DND-41 (cell line): ENCODE results near the gene SH3TC2.

Experiments
- ATAC-seq: fragments of 200-7000 bp; cut with Tn5 transposase; 3 replicates; pipeline ENCODE4 v1.9.1; 2021; ENCODE audit warnings: low read depth; ENCODE audit not compliant: insufficient read depth
- DNase-seq: peaks from one replicate; pipeline ENCODE4 v3.0.0-alpha.2; 2020
- H2AFZ ChIP-seq: 2 replicates; pipeline ENCODE4 v1.6.0; 2012; ENCODE audit warnings: low read depth, low read length
- H3K27ac ChIP-seq: 2 replicates; pipeline ENCODE4 v1.5.1; 2012; ENCODE audit warnings: low read length, inconsistent platforms
- H3K27me3 ChIP-seq: fragments of 200-600 bp; sonication (generic); 2 replicates; pipeline ENCODE4 v1.6.0; 2012; ENCODE audit warnings: low read length, mild to moderate bottlenecking, inconsistent platforms; ENCODE audit not compliant: insufficient read depth, poor library complexity
- H3K36me3 ChIP-seq: 2 replicates; pipeline ENCODE4 v1.5.1; 2012; ENCODE audit warnings: low read length, inconsistent platforms; ENCODE audit not compliant: insufficient read depth
- H3K4me1 ChIP-seq: 2 replicates; pipeline ENCODE4 v1.5.1; 2012; ENCODE audit warnings: mild to moderate bottlenecking, low read length; ENCODE audit not compliant: insufficient read depth
- H3K4me2 ChIP-seq: 2 replicates; pipeline ENCODE4 v1.6.0; 2012; ENCODE audit warnings: mild to moderate bottlenecking, moderate library complexity, low read length, inconsistent platforms; ENCODE audit not compliant: insufficient read depth
- H3K4me3 ChIP-seq, 2 experiments: fragments of 200-600 bp in 1 of 2; shearing (Covaris generic) in 1 of 2; 2 replicates each; pipeline ENCODE4 v1.5.1; 2012 to 2016; ENCODE audit warnings: inconsistent platforms in 2 of 2, low read length in 2 of 2, mild to moderate bottlenecking in 2 of 2, low read depth in 1 of 2, moderate library complexity in 1 of 2
- H3K79me2 ChIP-seq: 2 replicates; pipeline ENCODE4 v1.6.0; 2012; ENCODE audit warnings: low read length, inconsistent platforms; ENCODE audit not compliant: insufficient read depth
- H3K9ac ChIP-seq: 2 replicates; pipeline ENCODE4 v1.6.0; 2012; ENCODE audit warnings: low read depth, mild to moderate bottlenecking, inconsistent platforms, low read length, moderate library complexity
- H3K9me3 ChIP-seq: 2 replicates; pipeline ENCODE4 v1.5.1; 2012; ENCODE audit warnings: low read length, moderate library complexity, mild to moderate bottlenecking, inconsistent platforms; ENCODE audit not compliant: insufficient read depth, severe bottlenecking
- H4K20me1 ChIP-seq: 2 replicates; pipeline ENCODE4 v1.6.0; 2012; ENCODE audit warnings: low read length; ENCODE audit not compliant: insufficient read depth
- CTCF ChIP-seq: IDR thresholded peaks from 2 replicates; pipeline ENCODE4 v1.5.1; 2012; ENCODE audit warnings: borderline replicate concordance, low read length, moderate library complexity, mild to moderate bottlenecking; ENCODE audit not compliant: poor library complexity, severe bottlenecking; ENCODE audit errors: extremely low read depth
- EZH2 ChIP-seq: IDR thresholded peaks from 3 replicates; pipeline ENCODE4 v1.6.1; 2012; ENCODE audit warnings: borderline replicate concordance, low read depth, mild to moderate bottlenecking, moderate library complexity, low read length, inconsistent platforms; ENCODE audit not compliant: severe bottlenecking

The SH3TC2 gene

DNA sequence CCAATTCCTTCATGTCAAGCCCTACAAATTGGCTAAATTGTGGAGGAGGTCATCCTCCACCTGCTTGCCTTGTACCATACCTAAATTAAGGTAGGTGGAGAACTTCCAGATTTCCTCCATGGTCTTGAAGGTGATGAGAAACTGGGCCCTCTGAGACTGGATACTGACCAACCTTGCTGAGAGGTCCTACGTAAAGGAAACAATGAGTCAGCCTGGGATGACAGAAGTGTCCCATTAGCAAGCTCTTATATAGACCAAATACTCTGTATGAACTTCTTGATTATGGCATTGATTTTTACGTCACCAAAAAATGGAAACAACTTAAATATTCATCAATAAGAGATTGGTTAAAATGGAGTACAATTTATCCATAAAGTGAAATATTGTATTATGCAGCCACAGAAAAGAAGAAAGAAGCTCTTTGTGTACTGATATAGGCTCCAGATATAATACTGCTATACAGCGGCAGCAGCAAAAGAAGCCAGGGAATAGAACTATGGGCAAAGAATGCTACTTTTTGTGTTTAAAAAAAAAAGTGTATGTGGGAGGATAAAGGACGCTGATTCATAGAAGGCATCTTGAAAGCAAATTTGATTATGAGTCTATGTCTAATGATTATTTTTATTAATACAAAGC is 18.3 kb downstream of the SH3TC2 start:
- H3K4me1 ChIP-seq: no peaks in the 10 kb centered on the region
- ATAC-seq: no peak
- no peaks in the 10 kb centered on the region for H3K36me3 ChIP-seq
- no peak for DNase-seq
- TF ChIP-seq EZH2: no peak
- no peak for TF ChIP-seq CTCF
- no peak overlapping the region for H3K9ac ChIP-seq
- no peak overlapping the region for H3K4me2 ChIP-seq
- H3K79me2 ChIP-seq: no peaks in the 10 kb centered on the region
- H3K27ac ChIP-seq: no peak overlapping the region
- no peak overlapping the region for H3K4me3 ChIP-seq
- H3K27me3 ChIP-seq: peaks cover 12% of the 10 kb centered on the region
- H3K9me3 ChIP-seq: no peaks in the 10 kb centered on the region
- H2AFZ ChIP-seq: no peak overlapping the region
- no peaks in the 10 kb centered on the region for H4K20me1 ChIP-seq

GRCh38 chr5:149043641-149044040 is 19.2 kb downstream of the SH3TC2 start:
- no peak overlapping the region for H2AFZ ChIP-seq
- no peaks in the 10 kb centered on the region for H3K79me2 ChIP-seq
- ATAC-seq (no peak), DNase-seq (no peak)
- H3K36me3 ChIP-seq: no peaks in the 10 kb centered on the region
- H3K4me1 ChIP-seq: no peaks in the 10 kb centered on the region
- H3K9me3 ChIP-seq: no peaks in the 10 kb centered on the region
- H3K27ac ChIP-seq: no peak overlapping the region
- no peak overlapping the region for H3K9ac ChIP-seq
- H3K4me3 ChIP-seq: no peak overlapping the region
- no peak overlapping the region for H3K4me2 ChIP-seq
- no peaks in the 10 kb centered on the region for H4K20me1 ChIP-seq
- TF ChIP-seq EZH2 (no peak), CTCF (no peak)
- peaks cover 18% of the 10 kb centered on the region for H3K27me3 ChIP-seq

GRCh38 chr5:149042865-149043264 is 20.0 kb downstream of the SH3TC2 start:
- no peak overlapping the region for H3K27ac ChIP-seq
- no peak overlapping the region for H3K4me2 ChIP-seq
- no peaks in the 10 kb centered on the region for H4K20me1 ChIP-seq
- no peak overlapping the region for H3K9ac ChIP-seq
- H3K9me3 ChIP-seq: no peaks in the 10 kb centered on the region
- DNase-seq (no peak), ATAC-seq (no peak)
- H2AFZ ChIP-seq: no peak overlapping the region
- H3K4me1 ChIP-seq: no peaks in the 10 kb centered on the region
- no peak for TF ChIP-seq EZH2
- no peak for TF ChIP-seq CTCF
- no peaks in the 10 kb centered on the region for H3K36me3 ChIP-seq
- H3K79me2 ChIP-seq: no peaks in the 10 kb centered on the region
- peaks cover 17% of the 10 kb centered on the region for H3K27me3 ChIP-seq
- no peak overlapping the region for H3K4me3 ChIP-seq

GRCh38 chr5:149041242-149041641 is 21.6 kb downstream of the SH3TC2 start:
- Histone ChIP-seq H3K4me2 (no peak overlapping the region), H3K27me3 (peaks cover 12% of the 10 kb centered on the region), H4K20me1 (no peaks in the 10 kb centered on the region), H3K4me3 (no peak overlapping the region), H3K9ac (no peak overlapping the region), H3K4me1 (no peaks in the 10 kb centered on the region), H3K36me3 (no peaks in the 10 kb centered on the region), H3K9me3 (no peaks in the 10 kb centered on the region), H3K79me2 (no peaks in the 10 kb centered on the region), H3K27ac (no peak overlapping the region), H2AFZ (no peak overlapping the region)
- ATAC-seq: no peak
- no peak for DNase-seq
- TF ChIP-seq EZH2 (no peak), CTCF (no peak)
